MG63 (cell line): Measurements from ENCODE around the gene SCN7A. TPM values are rescaled to one million over a fixed set of nuclear protein-coding genes. Genes with fewer than 3 reads are reported as not detected.
"Not testable (repeated sequence)": the region's sequence is repeated elsewhere in the genome, so short reads cannot be mapped to it uniquely, and the experiment has no call there.

Experiments used
- DNase-seq: peaks from one replicate; pipeline ENCODE4 v3.0.0-alpha.2; 2020
- H3K27me3 ChIP-seq: fragments of 250-450 bp; sonication (Bioruptor Pico); 2 replicates; pipeline ENCODE4 v1.5.1; 2020; ENCODE audit warnings: mild to moderate bottlenecking, moderate library complexity
- H3K36me3 ChIP-seq: fragments of 250-450 bp; sonication (Bioruptor Pico); 2 replicates; pipeline ENCODE4 v1.5.1; 2020; ENCODE audit warnings: mild to moderate bottlenecking, moderate library complexity
- H3K4me3 ChIP-seq: fragments of 250-450 bp; sonication (Bioruptor Pico); 2 replicates; pipeline ENCODE4 v1.5.1; 2020; ENCODE audit warnings: mild to moderate bottlenecking, moderate library complexity
- H3K9me3 ChIP-seq: fragments of 250-450 bp; sonication (Bioruptor Pico); 2 replicates; pipeline ENCODE4 v1.5.1; 2020; ENCODE audit warnings: mild to moderate bottlenecking, moderate library complexity
- total RNA-seq: library from RNA; depleted of rRNA; stranded (reverse); fragments of >200 nt; shearing (Covaris generic); gene quantifications from 2 replicates; pipeline ENCODE4 v1.2.3, GENCODE V29; 2014; ENCODE audit warnings: low replicate concordance

Gene SCN7A
- total RNA-seq, 1 experiment from 2014 or later = not detected

GRCh38 chr2:166376873-166377272, 117.2 kb downstream of the SCN7A start:
- Histone ChIP-seq H3K9me3 (no peaks in the 10 kb centered on the region), H3K4me3 (no peak overlapping the region), H3K27me3 (peaks cover 3% of the 10 kb centered on the region; the same call in 1 of the 2 replicates), H3K36me3 (no peaks in the 10 kb centered on the region)
- no peak for DNase-seq

GRCh38 chr2:166376488-166376828, 117.6 kb downstream of the SCN7A start:
- Histone ChIP-seq H3K9me3 (no peaks in the 10 kb centered on the region), H3K36me3 (no peaks in the 10 kb centered on the region), H3K4me3 (peak overlapping the region; percentile 58), H3K27me3 (peaks cover 3% of the 10 kb centered on the region; the same call in 1 of the 2 replicates)
- DNase-seq = no peak

GRCh38 chr2:166375736-166376487, 118.1 kb downstream of the SCN7A start, which contains the start of gene SCN9A:
SCN9A (minus strand) TSS chr2:166375944; CDS start chr2:166311756, 64,188 bp downstream.
- peak within 1 kb of the TSS; percentile 58 for H3K4me3 ChIP-seq
- no peaks in the 10 kb centered on the region for H3K36me3 ChIP-seq
- H3K27me3 ChIP-seq = peaks cover 3% of the 10 kb centered on the region; the same call in 1 of the 2 replicates
- peak; percentile 89 for DNase-seq
- H3K9me3 ChIP-seq = no peaks in the 10 kb centered on the region

GRCh38 chr2:166375195-166375735, 118.8 kb downstream of the SCN7A start:
- H3K27me3 ChIP-seq = peaks cover 3% of the 10 kb centered on the region; the same call in 1 of the 2 replicates
- no peaks in the 10 kb centered on the region for H3K9me3 ChIP-seq
- DNase-seq = peak; percentile 4
- H3K36me3 ChIP-seq = no peaks in the 10 kb centered on the region
- H3K4me3 ChIP-seq = peak overlapping the region; percentile 58

- Histone ChIP-seq H3K36me3 (no peaks in the 10 kb centered on the region), H3K4me3 (no peak overlapping the region), H3K9me3 (no peaks in the 10 kb centered on the region), H3K27me3 (peaks cover 3% of the 10 kb centered on the region; the same call in 1 of the 2 replicates)
- DNase-seq = peak; percentile 38
Measured at GRCh38 chr2:166373951-166374350, 120.1 kb downstream of the SCN7A start.

- no peak for DNase-seq
- Histone ChIP-seq H3K4me3 (no peak overlapping the region), H3K27me3 (peaks cover 3% of the 10 kb centered on the region; the same call in 1 of the 2 replicates), H3K36me3 (no peaks in the 10 kb centered on the region), H3K9me3 (no peaks in the 10 kb centered on the region)
Measured at GRCh38 chr2:166373539-166373938, 120.5 kb downstream of the SCN7A start.

GRCh38 chr2:166373105-166373504, 120.9 kb downstream of the SCN7A start:
- Histone ChIP-seq H3K4me3 (no peak overlapping the region), H3K36me3 (no peaks in the 10 kb centered on the region), H3K9me3 (no peaks in the 10 kb centered on the region), H3K27me3 (peaks cover 3% of the 10 kb centered on the region; the same call in 1 of the 2 replicates)
- no peak for DNase-seq

- Histone ChIP-seq H3K27me3 (peaks cover 3% of the 10 kb centered on the region; the same call in 1 of the 2 replicates), H3K36me3 (no peaks in the 10 kb centered on the region), H3K9me3 (no peaks in the 10 kb centered on the region), H3K4me3 (no peak overlapping the region)
- no peak for DNase-seq
Measured at GRCh38 chr2:166372046-166372445, 122.0 kb downstream of the SCN7A start.

GRCh38 chr2:166365803-166366420, 128.1 kb downstream of the SCN7A start:
- Histone ChIP-seq H3K36me3 (no peaks in the 10 kb centered on the region), H3K27me3 (no peaks in the 10 kb centered on the region), H3K9me3 (no peaks in the 10 kb centered on the region), H3K4me3 (no peak overlapping the region)
- peak; percentile 63 for DNase-seq

GRCh38 chr2:166365239-166365638, 128.8 kb downstream of the SCN7A start:
- H3K27me3 ChIP-seq = no peaks in the 10 kb centered on the region
- no peak for DNase-seq
- H3K36me3 ChIP-seq = no peaks in the 10 kb centered on the region
- no peaks in the 10 kb centered on the region for H3K9me3 ChIP-seq
- no peak overlapping the region for H3K4me3 ChIP-seq

- Histone ChIP-seq H3K27me3 (no peaks in the 10 kb centered on the region), H3K9me3 (no peaks in the 10 kb centered on the region), H3K4me3 (no peak overlapping the region), H3K36me3 (no peaks in the 10 kb centered on the region)
- no peak for DNase-seq
Measured at GRCh38 chr2:166364476-166365161, 129.4 kb downstream of the SCN7A start.

GRCh38 chr2:166361351-166362153, 132.5 kb downstream of the SCN7A start:
- no peak for DNase-seq
- Histone ChIP-seq H3K36me3 (no peaks in the 10 kb centered on the region), H3K9me3 (no peaks in the 10 kb centered on the region), H3K4me3 (no peak overlapping the region), H3K27me3 (no peaks in the 10 kb centered on the region)

- Histone ChIP-seq H3K27me3 (no peaks in the 10 kb centered on the region), H3K36me3 (no peaks in the 10 kb centered on the region), H3K9me3 (no peaks in the 10 kb centered on the region), H3K4me3 (no peak overlapping the region)
- DNase-seq = no peak
Measured at GRCh38 chr2:166360906-166361305, 133.1 kb downstream of the SCN7A start.

- no peak overlapping the region for H3K4me3 ChIP-seq
Measured at GRCh38 chr2:166360426-166360825, 133.6 kb downstream of the SCN7A start.

GRCh38 chr2:166357950-166358321, 136.1 kb downstream of the SCN7A start:
- H3K9me3 ChIP-seq, H3K36me3 ChIP-seq, H3K27me3 ChIP-seq, H3K4me3 ChIP-seq, DNase-seq: not testable (repeated sequence)

More at GRCh38 chr2:166360426-166360825, 133.6 kb downstream of the SCN7A start:
- H3K36me3 ChIP-seq = no peaks in the 10 kb centered on the region
- no peak for DNase-seq
- no peaks in the 10 kb centered on the region for H3K27me3 ChIP-seq
- H3K9me3 ChIP-seq = no peaks in the 10 kb centered on the region
